HEK293 (cell line): Measurements from ENCODE around the gene RTN3.

Experiments
- CTCF ChIA-PET: fragments of 350-600 bp; formaldehyde crosslinking; extraction: SDS; loops from one replicate; lab custom pipeline; 2021; ENCODE audit warnings: antibody characterized with exemption; lab: Yijun Ruan, JAX
- POLR2A ChIA-PET: fragments of 300-600 bp; formaldehyde crosslinking; extraction: SDS; loops from one replicate; lab custom pipeline; 2020; ENCODE audit warnings: antibody characterized with exemption, inconsistent platforms; lab: Yijun Ruan, JAX
- H3K27ac ChIP-seq: fragments of 200-500 bp; sonication (Bioruptor generic); 2 replicates; pipeline ENCODE4 v1.5.1; 2014; ENCODE audit warnings: low read depth, low read length, control low read depth, inconsistent platforms; ENCODE audit errors: extremely low read depth
- H3K36me3 ChIP-seq, 2 experiments: fragments of 200-500 bp in 1 of 2; sonication (Bioruptor generic) in 1 of 2; 1 replicate in 1 of 2; 2 replicates in 1 of 2; pipeline ENCODE4 v1.5.1; 2014 to 2017; ENCODE audit warnings: inconsistent platforms in 2 of 2, low read length in 2 of 2; ENCODE audit not compliant: control insufficient read depth in 2 of 2, insufficient read depth in 1 of 2
- H3K4me1 ChIP-seq: fragments of 200-500 bp; sonication (Bioruptor generic); 2 replicates; pipeline ENCODE4 v1.5.1; 2014; ENCODE audit warnings: mild to moderate bottlenecking, low read length, inconsistent platforms; ENCODE audit not compliant: control insufficient read depth, insufficient read depth
- H3K4me3 ChIP-seq: 2 replicates; pipeline ENCODE4 v1.5.1; 2011; ENCODE audit warnings: low read depth, mild to moderate bottlenecking, control low read depth, low read length, moderate library complexity
- H3K9me3 ChIP-seq: fragments of 200-500 bp; sonication (Bioruptor generic); 2 replicates; pipeline ENCODE4 v1.5.1; 2014; ENCODE audit warnings: low read depth, low read length, inconsistent platforms; ENCODE audit not compliant: control insufficient read depth, insufficient read depth
- HOXA7 ChIP-seq: sonication (generic); formaldehyde crosslinking; IDR thresholded peaks from 2 replicates; pipeline ENCODE4 v1.8.1; 2022; ENCODE audit warnings: missing genetic modification reagents, borderline replicate concordance
- KLF17 ChIP-seq: fragments of 450-650 bp; formaldehyde crosslinking; IDR thresholded peaks from 2 replicates; pipeline ENCODE4 v1.5.1; 2016; ENCODE audit warnings: missing biosample characterization, missing genetic modification characterization
- KLF9 ChIP-seq: fragments of 450-650 bp; formaldehyde crosslinking; IDR thresholded peaks from 2 replicates; pipeline ENCODE4 v1.5.1; 2016; ENCODE audit warnings: missing biosample characterization, missing genetic modification characterization, low read depth
- OVOL3 ChIP-seq: fragments of 450-650 bp; formaldehyde crosslinking; IDR thresholded peaks from 2 replicates; pipeline ENCODE4 v1.5.1; 2016; ENCODE audit warnings: missing biosample characterization, missing genetic modification characterization
- PRDM10 ChIP-seq: fragments of 450-650 bp; formaldehyde crosslinking; IDR thresholded peaks from 2 replicates; pipeline ENCODE4 v1.5.1; 2016; ENCODE audit warnings: missing biosample characterization, missing genetic modification characterization
- SETDB1 ChIP-seq: IDR thresholded peaks from one replicate; pipeline ENCODE4 v1.6.1; 2017; ENCODE audit warnings: mild to moderate bottlenecking, low read length, moderate library complexity, mixed read lengths; ENCODE audit not compliant: insufficient read length
- ZBTB1 ChIP-seq: fragments of 450-650 bp; formaldehyde crosslinking; IDR thresholded peaks from 2 replicates; pipeline ENCODE4 v1.5.1; 2016; ENCODE audit warnings: missing biosample characterization, missing genetic modification characterization
- ZBTB7A ChIP-seq: fragments of 450-650 bp; formaldehyde crosslinking; IDR thresholded peaks from 2 replicates; pipeline ENCODE4 v1.5.1; 2016; ENCODE audit warnings: low read depth, missing biosample characterization, missing genetic modification characterization
- ZNF140 ChIP-seq: fragments of 450-650 bp; formaldehyde crosslinking; IDR thresholded peaks from 2 replicates; pipeline ENCODE4 v1.5.1; 2016; ENCODE audit warnings: missing biosample characterization, missing genetic modification characterization
- ZNF184 ChIP-seq: fragments of 450-650 bp; IDR thresholded peaks from 2 replicates; pipeline ENCODE4 v1.5.1; 2018; ENCODE audit warnings: missing biosample characterization, mild to moderate bottlenecking, missing genetic modification characterization
- ZNF19 ChIP-seq: fragments of 450-650 bp; formaldehyde crosslinking; IDR thresholded peaks from 2 replicates; pipeline ENCODE4; 2016; ENCODE audit warnings: missing biosample characterization, missing genetic modification characterization, low read depth
- ZNF366 ChIP-seq: fragments of 450-650 bp; formaldehyde crosslinking; conservative IDR thresholded peaks from 2 replicates; pipeline ENCODE4 v1.5.1; 2016; ENCODE audit warnings: missing biosample characterization, missing genetic modification characterization
- ZNF513 ChIP-seq: fragments of 450-650 bp; IDR thresholded peaks from 2 replicates; pipeline ENCODE4 v1.5.1; 2018; ENCODE audit warnings: missing biosample characterization, missing genetic modification characterization
- ZNF549 ChIP-seq: fragments of 450-650 bp; IDR thresholded peaks from 2 replicates; pipeline ENCODE4 v1.5.1; 2018; ENCODE audit warnings: missing biosample characterization, missing genetic modification characterization, mild to moderate bottlenecking, inconsistent platforms, moderate library complexity
- ZNF561 ChIP-seq: fragments of 450-650 bp; IDR thresholded peaks from 2 replicates; pipeline ENCODE4 v1.5.1; 2018; ENCODE audit warnings: missing biosample characterization, missing genetic modification characterization, borderline replicate concordance
- ZNF600 ChIP-seq: fragments of 450-650 bp; formaldehyde crosslinking; IDR thresholded peaks from 2 replicates; pipeline ENCODE4 v1.5.1; 2016; ENCODE audit warnings: missing biosample characterization, missing genetic modification characterization
- ZNF621 ChIP-seq: fragments of 450-650 bp; formaldehyde crosslinking; IDR thresholded peaks from 2 replicates; pipeline ENCODE4 v1.5.1; 2017; ENCODE audit warnings: missing biosample characterization, missing genetic modification characterization
- ZNF707 ChIP-seq: fragments of 450-650 bp; formaldehyde crosslinking; IDR thresholded peaks from 2 replicates; pipeline ENCODE4 v1.5.1; 2016; ENCODE audit warnings: missing biosample characterization, missing genetic modification characterization
- TF ChIP-seq, protein P1 (sequence below): fragments of 450-650 bp; formaldehyde crosslinking; IDR thresholded peaks from 2 replicates; pipeline ENCODE4 v1.5.1; 2016; ENCODE audit warnings: missing biosample characterization, missing genetic modification characterization
- TF ChIP-seq, protein P2 (sequence below): fragments of 450-650 bp; formaldehyde crosslinking; IDR thresholded peaks from 2 replicates; pipeline ENCODE4 v1.5.1; 2016; ENCODE audit warnings: missing biosample characterization, missing genetic modification characterization, borderline replicate concordance
- TF ChIP-seq, protein P3 (sequence below): fragments of 450-650 bp; formaldehyde crosslinking; IDR thresholded peaks from 2 replicates; pipeline ENCODE4 v1.5.1; 2016; ENCODE audit warnings: missing biosample characterization, missing genetic modification characterization, low read depth

The RTN3 gene

GRCh38 chr11:63719987-63720386 is 38.7 kb downstream of the RTN3 start (continued):
- TF ChIP-seq, protein P1, sequence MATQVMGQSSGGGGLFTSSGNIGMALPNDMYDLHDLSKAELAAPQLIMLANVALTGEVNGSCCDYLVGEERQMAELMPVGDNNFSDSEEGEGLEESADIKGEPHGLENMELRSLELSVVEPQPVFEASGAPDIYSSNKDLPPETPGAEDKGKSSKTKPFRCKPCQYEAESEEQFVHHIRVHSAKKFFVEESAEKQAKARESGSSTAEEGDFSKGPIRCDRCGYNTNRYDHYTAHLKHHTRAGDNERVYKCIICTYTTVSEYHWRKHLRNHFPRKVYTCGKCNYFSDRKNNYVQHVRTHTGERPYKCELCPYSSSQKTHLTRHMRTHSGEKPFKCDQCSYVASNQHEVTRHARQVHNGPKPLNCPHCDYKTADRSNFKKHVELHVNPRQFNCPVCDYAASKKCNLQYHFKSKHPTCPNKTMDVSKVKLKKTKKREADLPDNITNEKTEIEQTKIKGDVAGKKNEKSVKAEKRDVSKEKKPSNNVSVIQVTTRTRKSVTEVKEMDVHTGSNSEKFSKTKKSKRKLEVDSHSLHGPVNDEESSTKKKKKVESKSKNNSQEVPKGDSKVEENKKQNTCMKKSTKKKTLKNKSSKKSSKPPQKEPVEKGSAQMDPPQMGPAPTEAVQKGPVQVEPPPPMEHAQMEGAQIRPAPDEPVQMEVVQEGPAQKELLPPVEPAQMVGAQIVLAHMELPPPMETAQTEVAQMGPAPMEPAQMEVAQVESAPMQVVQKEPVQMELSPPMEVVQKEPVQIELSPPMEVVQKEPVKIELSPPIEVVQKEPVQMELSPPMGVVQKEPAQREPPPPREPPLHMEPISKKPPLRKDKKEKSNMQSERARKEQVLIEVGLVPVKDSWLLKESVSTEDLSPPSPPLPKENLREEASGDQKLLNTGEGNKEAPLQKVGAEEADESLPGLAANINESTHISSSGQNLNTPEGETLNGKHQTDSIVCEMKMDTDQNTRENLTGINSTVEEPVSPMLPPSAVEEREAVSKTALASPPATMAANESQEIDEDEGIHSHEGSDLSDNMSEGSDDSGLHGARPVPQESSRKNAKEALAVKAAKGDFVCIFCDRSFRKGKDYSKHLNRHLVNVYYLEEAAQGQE (tag by site-specific recombination): no peak
- no peak for TF ChIP-seq ZNF561
- no peak for TF ChIP-seq ZNF621 (tag by site-specific recombination)
- TF ChIP-seq ZNF513 (tag by site-specific recombination): no peak
- TF ChIP-seq, protein P2, sequence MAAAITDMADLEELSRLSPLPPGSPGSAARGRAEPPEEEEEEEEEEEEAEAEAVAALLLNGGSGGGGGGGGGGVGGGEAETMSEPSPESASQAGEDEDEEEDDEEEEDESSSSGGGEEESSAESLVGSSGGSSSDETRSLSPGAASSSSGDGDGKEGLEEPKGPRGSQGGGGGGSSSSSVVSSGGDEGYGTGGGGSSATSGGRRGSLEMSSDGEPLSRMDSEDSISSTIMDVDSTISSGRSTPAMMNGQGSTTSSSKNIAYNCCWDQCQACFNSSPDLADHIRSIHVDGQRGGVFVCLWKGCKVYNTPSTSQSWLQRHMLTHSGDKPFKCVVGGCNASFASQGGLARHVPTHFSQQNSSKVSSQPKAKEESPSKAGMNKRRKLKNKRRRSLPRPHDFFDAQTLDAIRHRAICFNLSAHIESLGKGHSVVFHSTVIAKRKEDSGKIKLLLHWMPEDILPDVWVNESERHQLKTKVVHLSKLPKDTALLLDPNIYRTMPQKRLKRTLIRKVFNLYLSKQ: no peak
- TF ChIP-seq ZNF19 (tag by site-specific recombination): no peak
- TF ChIP-seq KLF17 (tag by site-specific recombination): no peak
- TF ChIP-seq, protein P3, sequence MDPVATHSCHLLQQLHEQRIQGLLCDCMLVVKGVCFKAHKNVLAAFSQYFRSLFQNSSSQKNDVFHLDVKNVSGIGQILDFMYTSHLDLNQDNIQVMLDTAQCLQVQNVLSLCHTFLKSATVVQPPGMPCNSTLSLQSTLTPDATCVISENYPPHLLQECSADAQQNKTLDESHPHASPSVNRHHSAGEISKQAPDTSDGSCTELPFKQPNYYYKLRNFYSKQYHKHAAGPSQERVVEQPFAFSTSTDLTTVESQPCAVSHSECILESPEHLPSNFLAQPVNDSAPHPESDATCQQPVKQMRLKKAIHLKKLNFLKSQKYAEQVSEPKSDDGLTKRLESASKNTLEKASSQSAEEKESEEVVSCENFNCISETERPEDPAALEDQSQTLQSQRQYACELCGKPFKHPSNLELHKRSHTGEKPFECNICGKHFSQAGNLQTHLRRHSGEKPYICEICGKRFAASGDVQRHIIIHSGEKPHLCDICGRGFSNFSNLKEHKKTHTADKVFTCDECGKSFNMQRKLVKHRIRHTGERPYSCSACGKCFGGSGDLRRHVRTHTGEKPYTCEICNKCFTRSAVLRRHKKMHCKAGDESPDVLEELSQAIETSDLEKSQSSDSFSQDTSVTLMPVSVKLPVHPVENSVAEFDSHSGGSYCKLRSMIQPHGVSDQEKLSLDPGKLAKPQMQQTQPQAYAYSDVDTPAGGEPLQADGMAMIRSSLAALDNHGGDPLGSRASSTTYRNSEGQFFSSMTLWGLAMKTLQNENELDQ: no peak
- no peak for TF ChIP-seq ZNF366 (tag by site-specific recombination)

GRCh38 chr11:63720611-63721010 is 39.3 kb downstream of the RTN3 start:
- no peak overlapping the region for H3K27ac ChIP-seq
- no peak overlapping the region for H3K4me3 ChIP-seq
- CTCF ChIA-PET: no interaction called here
- no peak for TF ChIP-seq ZNF549 (tag by site-specific recombination)
- TF ChIP-seq ZNF600 (tag by site-specific recombination): no peak
- TF ChIP-seq, protein P3: no peak
- no peak for TF ChIP-seq ZBTB1 (tag by site-specific recombination)
- no peak for TF ChIP-seq ZNF184
- TF ChIP-seq SETDB1: no peak
- TF ChIP-seq PRDM10 (tag by site-specific recombination): no peak
- TF ChIP-seq KLF9: no peak
- TF ChIP-seq HOXA7 (CRISPR knock-in tag): no peak
- no peak for TF ChIP-seq ZBTB7A (tag by site-specific recombination)
- no peak for TF ChIP-seq ZNF140 (tag by site-specific recombination)
- no peak for TF ChIP-seq OVOL3 (tag by site-specific recombination)
- TF ChIP-seq ZNF707 (tag by site-specific recombination): no peak
- TF ChIP-seq, all 188 proteins: peak for 0
- POLR2A ChIA-PET: no interaction called here
- H3K9me3 ChIP-seq: no peaks in the 10 kb centered on the region
- no peaks in the 10 kb centered on the region for H3K4me1 ChIP-seq
- H3K36me3 ChIP-seq: peaks cover 0 to 2% of the 10 kb centered on the region in 2 experiments; a peak in 2 of 3 replicates
